NOMO-1 treated with dmso at 0.1 percent for 144 hours (cell line): ENCODE data around the gene SUZ12.
"Not testable (repeated sequence)": the region's sequence is repeated elsewhere in the genome, so short reads cannot be mapped to it uniquely, and the experiment has no call there.

Experiments used
- DNase-seq: peaks from one replicate; lab custom pipeline; 2025; ENCODE audit not compliant: unreplicated experiment; lab: John Stamatoyannopoulos, UW

SUZ12 gene

DNA sequence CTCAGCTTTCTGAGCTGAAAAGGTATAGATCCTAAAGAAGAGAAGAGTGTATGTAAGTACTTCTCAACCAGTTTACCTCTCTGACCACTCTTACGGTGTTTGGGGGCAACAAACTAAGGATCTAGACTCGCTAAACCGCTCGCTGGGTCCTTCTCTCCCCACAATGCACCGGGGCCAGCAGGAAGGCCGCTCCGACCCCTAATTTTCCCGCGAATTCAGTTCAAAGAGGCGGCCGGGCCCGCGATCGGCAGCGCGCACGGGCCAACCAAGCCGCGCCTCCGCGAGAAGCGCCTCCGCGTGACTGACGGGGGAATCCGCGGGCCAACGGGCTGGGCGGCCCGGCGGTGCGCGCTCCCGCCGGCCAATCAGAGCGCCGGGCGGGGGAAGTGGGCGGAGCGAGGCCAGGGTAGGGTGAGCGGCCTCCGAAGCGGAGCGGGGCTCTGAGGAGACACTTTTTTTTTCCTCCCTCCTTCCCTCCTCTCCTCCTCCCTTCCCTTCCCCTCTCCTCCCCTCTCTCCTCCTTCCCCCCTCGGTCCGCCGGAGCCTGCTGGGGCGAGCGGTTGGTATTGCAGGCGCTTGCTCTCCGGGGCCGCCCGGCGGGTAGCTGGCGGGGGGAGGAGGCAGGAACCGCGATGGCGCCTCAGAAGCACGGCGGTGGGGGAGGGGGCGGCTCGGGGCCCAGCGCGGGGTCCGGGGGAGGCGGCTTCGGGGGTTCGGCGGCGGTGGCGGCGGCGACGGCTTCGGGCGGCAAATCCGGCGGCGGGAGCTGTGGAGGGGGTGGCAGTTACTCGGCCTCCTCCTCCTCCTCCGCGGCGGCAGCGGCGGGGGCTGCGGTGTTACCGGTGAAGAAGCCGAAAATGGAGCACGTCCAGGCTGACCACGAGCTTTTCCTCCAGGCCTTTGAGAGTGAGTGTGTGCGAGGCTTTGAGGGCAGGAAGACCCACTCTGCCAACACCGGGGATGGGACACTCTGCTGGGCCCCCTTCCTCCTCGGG is at the start of gene SUZ12:
SUZ12 (plus strand) TSS at position 393 of the 995 bp plus-strand sequence; CDS start at position 633, 240 bp downstream.
- peak; percentile 91 for DNase-seq

- peak; percentile 79 for DNase-seq
These were observed 48.7 kb upstream of the SUZ12 start for GRCh38 chr17:31888124-31888523.

GRCh38 chr17:31900877-31901276 is 35.9 kb upstream of the SUZ12 start:
- no peak for DNase-seq

DNA sequence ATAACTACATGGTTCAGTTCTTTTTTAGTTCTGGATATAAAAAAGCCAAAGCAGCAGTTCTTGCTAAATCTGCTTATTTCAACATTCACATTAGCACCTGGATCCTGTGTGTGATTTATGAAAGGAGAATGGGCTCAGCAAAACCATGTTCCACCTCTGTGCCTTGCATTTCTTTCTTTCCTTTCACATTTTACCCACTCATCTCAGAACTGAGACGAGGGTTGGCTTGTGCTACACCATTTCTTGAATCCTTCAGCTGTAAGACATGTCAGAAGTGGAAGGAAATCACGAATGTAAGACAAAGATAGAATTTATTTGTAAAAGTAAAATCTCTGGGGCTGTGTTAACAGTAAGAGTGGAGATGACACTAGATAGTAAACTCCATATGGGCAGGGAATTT is 34.1 kb upstream of the SUZ12 start:
- no peak for DNase-seq

- no peak for DNase-seq
These were observed 33.4 kb upstream of the SUZ12 start for GRCh38 chr17:31903401-31903800.

DNA sequence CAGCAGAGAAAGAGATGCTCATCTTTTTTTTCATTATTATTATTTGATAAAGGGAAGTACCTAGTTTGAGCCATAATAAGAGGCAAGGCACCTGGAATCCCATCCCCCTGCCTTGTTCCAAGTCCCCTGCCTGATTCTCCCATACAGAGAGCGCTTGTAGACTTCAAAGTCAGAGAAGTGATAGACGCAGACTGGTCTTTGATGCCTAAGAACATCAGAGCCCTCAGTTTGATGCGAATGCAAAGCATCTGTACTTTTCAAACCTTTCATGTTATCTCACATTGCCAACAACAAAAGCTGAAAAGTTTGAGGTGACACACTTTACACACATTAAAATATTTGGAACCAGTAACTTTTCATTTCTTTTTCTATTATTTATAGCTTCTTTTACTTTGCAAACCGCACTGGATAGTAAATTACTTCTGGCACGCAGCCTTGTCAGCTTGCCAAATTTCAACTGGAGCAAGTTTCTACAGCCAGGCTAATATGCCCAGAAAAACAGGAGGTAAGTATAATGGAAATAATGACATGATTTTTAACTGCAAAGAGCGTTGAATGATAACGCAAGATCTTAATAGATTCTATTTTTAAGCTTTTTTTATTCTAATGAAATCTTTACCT is 29.4 kb upstream of the SUZ12 start:
- no peak for DNase-seq

GRCh38 chr17:31908386-31908785 is 28.4 kb upstream of the SUZ12 start:
- DNase-seq = no peak

DNA sequence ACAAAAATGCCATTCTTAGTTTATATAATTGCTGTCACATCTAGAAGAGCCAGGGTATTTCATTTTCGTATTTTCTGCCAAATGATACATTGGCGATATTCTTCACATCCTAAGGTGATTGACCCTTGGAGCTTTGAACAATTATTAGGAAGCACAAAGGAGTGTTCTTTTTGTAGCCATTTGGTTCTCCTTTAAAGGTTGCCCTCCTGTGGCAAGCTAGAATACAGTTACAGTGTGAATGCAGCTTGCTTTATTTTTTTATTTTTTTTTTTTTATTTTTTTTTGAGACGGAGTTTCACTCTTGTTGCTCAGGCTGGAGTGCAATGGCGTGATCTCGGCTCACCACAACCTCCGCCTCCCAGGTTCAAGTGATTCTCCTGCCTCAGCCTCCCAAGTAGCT is 24.1 kb upstream of the SUZ12 start:
- DNase-seq = not testable (repeated sequence)

GRCh38 chr17:31915456-31916100 is 21.2 kb upstream of the SUZ12 start:
- DNase-seq = no peak

- no peak for DNase-seq
These were observed 20.2 kb upstream of the SUZ12 start for GRCh38 chr17:31916491-31917064.

- no peak for DNase-seq
These were observed 19.7 kb upstream of the SUZ12 start for GRCh38 chr17:31917065-31917529.

GRCh38 chr17:31917721-31918120 is 19.1 kb upstream of the SUZ12 start:
- DNase-seq = not testable (repeated sequence)

GRCh38 chr17:31918701-31919128 is 18.1 kb upstream of the SUZ12 start:
- DNase-seq = no peak

GRCh38 chr17:31919802-31920525 is 16.8 kb upstream of the SUZ12 start:
- DNase-seq = no peak

DNA sequence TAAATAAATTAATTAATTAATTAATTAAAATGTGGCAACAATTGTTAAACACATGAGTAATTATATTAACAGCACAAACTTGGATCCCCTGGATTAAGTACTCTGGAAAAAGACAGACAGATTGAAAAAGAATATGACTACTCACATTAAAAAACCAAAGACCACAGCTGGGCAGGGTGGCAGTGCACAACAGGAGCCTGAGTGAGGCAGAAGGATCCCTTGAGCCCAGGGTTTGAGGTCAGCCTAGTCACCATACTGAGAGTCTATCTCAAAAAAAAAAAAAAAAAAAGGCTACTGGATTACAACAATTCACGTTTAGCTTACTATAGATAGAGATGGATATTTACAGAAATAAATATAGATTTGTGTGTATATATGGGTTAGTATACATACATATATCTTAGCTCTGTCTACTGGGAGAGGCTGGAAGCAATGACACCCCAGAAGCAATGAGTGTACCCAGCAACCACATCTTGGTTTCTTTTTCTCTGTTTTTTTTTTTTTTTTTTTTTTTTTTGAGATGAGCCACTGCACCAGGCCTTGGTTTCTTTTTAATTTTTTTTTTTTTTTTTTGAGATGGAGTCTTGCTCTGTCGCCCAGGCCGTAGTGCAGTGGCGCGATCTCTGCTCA is 10.6 kb upstream of the SUZ12 start:
- no peak for DNase-seq

DNA sequence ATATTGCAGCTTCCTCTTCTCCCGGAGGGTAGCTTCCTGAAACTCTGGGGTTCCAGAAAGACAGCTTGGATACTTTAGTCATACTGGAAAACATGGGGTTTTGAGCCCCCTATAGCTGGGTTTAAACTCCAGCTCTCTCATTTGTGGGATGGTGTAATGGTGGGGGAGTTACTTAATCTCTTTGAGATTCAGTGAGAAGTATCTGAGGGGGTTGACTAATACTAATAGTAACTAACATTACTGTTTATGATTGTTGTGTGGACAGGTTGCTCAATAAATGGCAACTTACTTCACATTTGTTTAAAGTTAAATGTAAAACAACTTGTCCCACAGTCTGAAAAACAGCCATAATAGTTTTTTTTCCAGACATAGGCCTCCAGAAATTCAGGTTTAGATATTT is 5.1 kb upstream of the SUZ12 start:
- DNase-seq = no peak

GRCh38 chr17:31935512-31935911 is 1.3 kb upstream of the SUZ12 start:
- DNase-seq = no peak

GRCh38 chr17:31937926-31938641 is 1.3 kb downstream of the SUZ12 start:
- DNase-seq = not testable (repeated sequence)

DNA sequence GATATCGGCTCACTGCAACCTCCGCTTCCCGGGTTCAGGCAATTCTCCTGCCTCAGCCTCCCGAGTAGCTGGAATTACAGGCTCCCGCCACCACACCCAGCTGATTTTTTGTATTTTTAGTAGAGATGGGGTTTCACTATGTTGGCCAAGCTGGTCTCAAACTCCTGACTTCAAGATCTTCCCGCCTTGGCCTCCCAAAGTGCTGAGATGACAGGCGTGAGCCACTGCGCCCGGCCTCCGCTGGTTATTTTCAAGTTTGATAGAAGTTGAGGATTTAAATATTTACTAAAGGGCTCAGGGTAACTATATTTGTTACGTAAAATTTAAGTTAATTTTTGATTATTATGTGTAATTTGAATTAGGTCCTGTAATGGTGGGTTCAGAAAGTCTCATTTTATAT is 5.1 kb downstream of the SUZ12 start:
- not testable (repeated sequence) for DNase-seq
